HG03097 (cell line): ENCODE results near the gene LHX1.
A peak's percentile ranks its signal among the peaks of the same experiment; 100 is the strongest.

Source experiments
- ATAC-seq: cut with Tn5 transposase; IDR thresholded peaks from one replicate; pipeline ENCODE4 v1.9.1; 2021; ENCODE audit not compliant: unreplicated experiment, low FRiP score

The LHX1 gene

GRCh38 chr17:36937959-36938565 lies 787 bp downstream of the LHX1 start:
- no peak for ATAC-seq

GRCh38 chr17:36938566-36939051 lies 1.3 kb downstream of the LHX1 start:
- ATAC-seq, result no peak

- ATAC-seq, result no peak
Measured at GRCh38 chr17:36939052-36939801, 2.0 kb downstream of the LHX1 start.

- no peak for ATAC-seq
Measured at GRCh38 chr17:36939802-36940312, 2.6 kb downstream of the LHX1 start.

GRCh38 chr17:36940313-36941264 lies 3.3 kb downstream of the LHX1 start:
- no peak for ATAC-seq

GRCh38 chr17:36941265-36942010 lies 4.2 kb downstream of the LHX1 start:
- no peak for ATAC-seq

- ATAC-seq, result no peak
Measured at GRCh38 chr17:36942019-36942599, 4.8 kb downstream of the LHX1 start.

GRCh38 chr17:36942631-36943125 lies 5.4 kb downstream of the LHX1 start:
- no peak for ATAC-seq

- ATAC-seq, result no peak
Measured at GRCh38 chr17:36943250-36944191, 6.2 kb downstream of the LHX1 start.

GRCh38 chr17:36944553-36944952 lies 7.3 kb downstream of the LHX1 start:
- no peak for ATAC-seq

GRCh38 chr17:36945140-36945539 lies 7.9 kb downstream of the LHX1 start:
- no peak for ATAC-seq

- no peak for ATAC-seq
Measured at GRCh38 chr17:36945959-36946725, 8.9 kb downstream of the LHX1 start.

- no peak for ATAC-seq
Measured at GRCh38 chr17:36946726-36947091, 9.4 kb downstream of the LHX1 start.

- no peak for ATAC-seq
Measured at GRCh38 chr17:36947922-36948716, 10.8 kb downstream of the LHX1 start.

- peak; percentile 91 for ATAC-seq
Measured at GRCh38 chr17:36948717-36949460, 11.6 kb downstream of the LHX1 start, which contains the start of gene AATF. Gene AATF (plus strand): TSS chr17:36948954. CDS start chr17:36949126, 172 bp downstream.

GRCh38 chr17:36949461-36949927 lies 12.2 kb downstream of the LHX1 start:
- ATAC-seq, result no peak
